Heart left ventricle (tissue), 16 donors: Measurements from ENCODE around the gene CRIP2. TPM values are rescaled to one million over a fixed set of nuclear protein-coding genes. Genes with fewer than 3 reads are reported as not detected.
A peak's percentile ranks its signal among the peaks of the same experiment; 100 is the strongest.

Source experiments
- ATAC-seq, 4 donors: fragments of 200-7000 bp; cut with Tn5 transposase; one replicate each; pipeline ENCODE4 v1.9.1; 2020 to 2022; ENCODE audit warnings: moderate library complexity in 4 of 4, mild to moderate bottlenecking in 3 of 4, moderate number of reproducible peaks in 1 of 4
- DNase-seq, 5 donors: peaks; one replicate each; pipeline ENCODE4 v3.0.0-alpha.2; 2020
- H3K27ac ChIP-seq, 12 donors: fragments of 200-600 bp; sonication (generic) in 4 of 12; one replicate each; pipeline versions ENCODE4 v1.5.0 to v1.8.0; 2016 to 2022; ENCODE audit warnings: mild to moderate bottlenecking in 2 of 12
- H3K27me3 ChIP-seq, 9 donors: fragments of 200-600 bp; sonication (generic) in 2 of 9; one replicate each; pipeline versions ENCODE4 v1.5.1 to v1.8.0; 2016 to 2022; ENCODE audit warnings: mild to moderate bottlenecking in 3 of 9
- H3K36me3 ChIP-seq, 9 donors: fragments of 200-600 bp; sonication (generic) in 2 of 9; one replicate each; pipeline versions ENCODE4 v1.5.0 to v1.8.0; 2018 to 2022; ENCODE audit warnings: mild to moderate bottlenecking in 2 of 9
- H3K4me1 ChIP-seq, 12 donors: fragments of 200-600 bp; sonication (generic) in 4 of 12; one replicate each; pipeline versions ENCODE4 v1.5.0 to v1.8.0; 2016 to 2022; ENCODE audit warnings: mild to moderate bottlenecking in 3 of 12
- H3K4me3 ChIP-seq, 12 donors: fragments of 200-600 bp; sonication (generic) in 4 of 12; one replicate each; pipeline versions ENCODE4 v1.5.0 to v1.8.0; 2017 to 2022; ENCODE audit warnings: mild to moderate bottlenecking in 9 of 12, moderate library complexity in 4 of 12
- H3K9me3 ChIP-seq, 12 donors: fragments of 200-600 bp; sonication (generic) in 4 of 12; one replicate each; pipeline versions ENCODE4 v1.5.0 to v1.8.0; 2016 to 2022; ENCODE audit warnings: mild to moderate bottlenecking in 1 of 12
- POLR2A ChIP-seq, 2 donors: fragments of 450-650 bp; IDR thresholded peaks; one replicate each; pipeline ENCODE4 v1.6.1; 2017; ENCODE audit warnings: antibody characterized with exemption in 2 of 2, mild to moderate bottlenecking in 2 of 2, moderate library complexity in 2 of 2
- WGBS, 4 donors: extraction: QIAGEN DNeasy Blood & Tissue Kit in 2 of 4; methylation state at CpG; one replicate each; pipeline versions ENCODE4 v1.1.5 to v1.1.7; 2013 to 2018; 5-methylcytosine and 5-hydroxymethylcytosine counted together
- intact Hi-C, 10 donors: fragments of 100-400 bp; cut with DNase I; formaldehyde crosslinking; loops; one replicate each; pipeline versions ENCODE4 v1.11.1 to v1.14.2; 2022
- polyA plus RNA-seq, 2 donors: library from polyadenylated mRNA; stranded (reverse); fragments of 200-250 nt; gene quantifications; one replicate each; pipeline ENCODE4 v1.2.3, GENCODE V29; 2013
- total RNA-seq, 9 donors: library from RNA; depleted of rRNA in 2 of 9; stranded (reverse); fragments of >200 nt in 2 of 9; fragmentation: NEBNext Ultra II Directional in 3 of 9; extraction: Animal tissue kit (Norgen Biotek cat#: 25700) in 3 of 9; gene quantifications; one replicate each; pipeline versions ENCODE4 v1.1.0 to v1.2.4, GENCODE V29; 2016 to 2023
- TF ChIP-seq, protein P1 (sequence below), 12 donors: fragments of 200-600 bp; sonication (generic) in 4 of 12; IDR thresholded peaks; one replicate each; pipeline versions ENCODE4 v1.5.0 to v1.8.0; 2018 to 2022; ENCODE audit warnings: antibody characterized with exemption in 12 of 12, mild to moderate bottlenecking in 5 of 12
- donor health status: ischemic (EF 13 %, LVEDD 7.1; RV severe dilation, severe dysfunction).
- donor health status: healthy with polysubstance abuse.
- donor health status: DM: no; HTN: yes; CAD: no.
- donor health status: DM: no; HTN: no; CAD: no.
- donor health status: ischemic (EF 25% LVEDD 6.9; RV normal size, moderate dysfunction).
- donor health status: ischemic (EF 25% LVEDD 5.7; RV mildly dilated, moderate dysfunction).
- donor health status: healthy.
- donor health status: DM: yes; HTN: yes; CAD: no.
- donor health status: ischemic (EF 35%, LVEDD 5.7; RV mildly dilated, moderate dysfunction).
- donor health status: nonischemic (EF 11% LVEDD 7.7; RV severe dilation, severe dysfunction).
- donor health status: DM: yes; HTN: yes; CAD: no.
- donor health status: PGD.
- donor health status: ischemic (EF 29% LVEDD 5.4; RV normal size, mild dysfunction).
- donor health status: nonischemic (EF 23%, LVEDD 6.1; RV moderate dilation, normal function).

The CRIP2 gene
- total and polyA plus RNA-seq, 11 donors: 695 to 1,715 (median 851) TPM

DNA sequence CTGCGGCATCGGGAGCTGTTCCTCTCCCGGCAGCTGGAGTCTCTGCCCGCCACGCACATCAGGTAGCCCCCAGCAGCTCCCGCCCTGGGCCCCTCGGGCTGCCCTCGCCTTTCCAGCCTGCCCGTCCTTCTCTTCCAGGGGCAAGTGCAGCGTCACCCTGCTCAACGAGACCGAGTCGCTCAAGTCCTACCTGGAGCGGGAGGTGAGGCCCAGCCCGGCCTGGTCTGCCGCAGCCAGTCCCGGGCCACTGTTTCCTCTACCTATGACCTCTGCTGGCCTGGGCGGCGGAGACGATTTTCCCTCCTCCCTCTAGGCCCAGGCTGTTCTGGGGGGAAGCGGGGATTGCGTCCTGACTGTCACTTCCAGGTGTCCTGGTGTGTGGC lies 24.5 kb upstream of the CRIP2 start:
- intact Hi-C loops: loop anchor here in 1 of 10 donors (5.0 kb wide), 1 partner anchor 78 kb away; no protein-coding TSS in a partner anchor
- ATAC-seq: no peak

DNA sequence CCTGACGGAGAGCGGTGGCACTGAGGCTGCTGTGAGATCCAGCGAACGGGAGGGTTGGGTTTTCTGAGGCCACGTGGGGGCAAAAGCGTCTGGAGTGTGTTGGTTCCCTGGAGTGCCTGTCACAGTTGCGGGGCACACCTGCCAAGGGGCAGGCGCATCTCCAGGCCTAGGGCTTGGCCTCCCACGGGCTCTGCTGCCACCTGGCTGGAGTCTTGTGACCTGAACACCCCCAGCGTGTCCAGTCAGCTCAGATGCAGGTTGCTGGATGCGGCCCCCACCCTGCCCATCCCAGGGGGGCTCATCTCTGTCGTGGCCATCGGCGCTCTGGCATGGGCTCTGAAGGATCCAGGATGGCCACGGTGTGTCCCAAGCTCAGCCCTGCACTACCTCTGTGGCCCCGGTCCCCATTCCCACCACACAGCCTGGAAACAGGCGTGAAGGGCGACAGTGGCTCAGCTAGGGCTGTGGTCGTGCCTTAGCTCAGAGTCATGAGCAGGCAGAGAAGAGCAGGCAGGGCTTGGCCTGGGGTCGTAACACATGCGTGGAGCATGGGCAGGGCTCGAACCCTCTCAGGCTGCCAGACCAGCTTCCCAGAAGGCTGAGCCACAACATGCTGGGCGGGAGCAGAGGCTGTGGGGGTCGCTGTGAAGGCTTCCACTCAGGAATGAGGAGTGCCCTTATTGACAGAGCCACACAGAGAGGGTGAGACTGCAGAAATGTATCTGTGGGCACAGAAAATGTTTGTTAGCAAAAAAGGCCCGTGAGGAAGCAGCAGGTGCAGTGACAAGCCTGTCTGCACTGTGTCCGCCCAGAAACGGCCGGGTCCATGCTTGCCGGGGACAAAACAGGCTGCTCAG lies 23.5 kb upstream of the CRIP2 start:
- ATAC-seq: no peak
- peak in 2 of 5 donors; percentile 26 to 56 for DNase-seq
- Histone ChIP-seq H3K9me3 (no peaks in the 10 kb centered on the region), H3K27ac (no peak overlapping the region), H3K4me1 (peaks cover 0 to 28% (median 14%) of the 10 kb centered on the region in 12 donors), H3K4me3 (no peak overlapping the region), H3K36me3 (peaks cover 0 to 64% (median 54%) of the 10 kb centered on the region in 9 donors), H3K27me3 (no peaks in the 10 kb centered on the region)
- no peak for TF ChIP-seq POLR2A (IDR thresholded peaks at IDR 0.05)
- TF ChIP-seq, protein P1, sequence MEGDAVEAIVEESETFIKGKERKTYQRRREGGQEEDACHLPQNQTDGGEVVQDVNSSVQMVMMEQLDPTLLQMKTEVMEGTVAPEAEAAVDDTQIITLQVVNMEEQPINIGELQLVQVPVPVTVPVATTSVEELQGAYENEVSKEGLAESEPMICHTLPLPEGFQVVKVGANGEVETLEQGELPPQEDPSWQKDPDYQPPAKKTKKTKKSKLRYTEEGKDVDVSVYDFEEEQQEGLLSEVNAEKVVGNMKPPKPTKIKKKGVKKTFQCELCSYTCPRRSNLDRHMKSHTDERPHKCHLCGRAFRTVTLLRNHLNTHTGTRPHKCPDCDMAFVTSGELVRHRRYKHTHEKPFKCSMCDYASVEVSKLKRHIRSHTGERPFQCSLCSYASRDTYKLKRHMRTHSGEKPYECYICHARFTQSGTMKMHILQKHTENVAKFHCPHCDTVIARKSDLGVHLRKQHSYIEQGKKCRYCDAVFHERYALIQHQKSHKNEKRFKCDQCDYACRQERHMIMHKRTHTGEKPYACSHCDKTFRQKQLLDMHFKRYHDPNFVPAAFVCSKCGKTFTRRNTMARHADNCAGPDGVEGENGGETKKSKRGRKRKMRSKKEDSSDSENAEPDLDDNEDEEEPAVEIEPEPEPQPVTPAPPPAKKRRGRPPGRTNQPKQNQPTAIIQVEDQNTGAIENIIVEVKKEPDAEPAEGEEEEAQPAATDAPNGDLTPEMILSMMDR (IDR thresholded peaks at IDR 0.05): no peak
- 88 to 91% (median 91%) methylated on average over 24 to 29 of the region's 29 CpGs for WGBS, 4 donors
- intact Hi-C loops: loop anchor here in 2 of 10 donors (1.0 to 5.0 kb wide), 2 partner anchors 34 to 79 kb away; no protein-coding TSS in a partner anchor

More for the DNA sequence above, 24.5 kb upstream of the CRIP2 start:
- peak in 1 of 5 donors; percentile 55 for DNase-seq
- Histone ChIP-seq H3K36me3 (peaks cover 0 to 55% (median 45%) of the 10 kb centered on the region in 9 donors), H3K9me3 (no peaks in the 10 kb centered on the region), H3K4me3 (no peak overlapping the region), H3K27me3 (no peaks in the 10 kb centered on the region), H3K4me1 (peaks cover 0 to 28% (median 14%) of the 10 kb centered on the region in 12 donors), H3K27ac (no peak overlapping the region)
- no peak for TF ChIP-seq POLR2A (IDR thresholded peaks at IDR 0.05)
- TF ChIP-seq, protein P1 (IDR thresholded peaks at IDR 0.05): no peak
- 83 to 91% (median 88%) methylated on average over 19 to 22 of the region's 22 CpGs for WGBS, 4 donors

- Histone ChIP-seq H3K4me1 (peaks cover 0 to 25% (median 13%) of the 10 kb centered on the region in 12 donors), H3K27ac (no peak overlapping the region), H3K4me3 (no peak overlapping the region), H3K36me3 (peaks cover 0 to 81% (median 71%) of the 10 kb centered on the region in 9 donors), H3K9me3 (no peaks in the 10 kb centered on the region), H3K27me3 (no peaks in the 10 kb centered on the region)
- intact Hi-C loops: loop anchor here in 1 of 10 donors (5.0 kb wide), 1 partner anchor 81 kb away; no protein-coding TSS in a partner anchor
- 84 to 92% (median 90%) methylated on average over 9 to 14 of the region's 14 CpGs for whole genome bisulfite sequencing, 4 donors
- no peak for ATAC-seq
- TF ChIP-seq, protein P1 (IDR thresholded peaks at IDR 0.05): no peak
- TF ChIP-seq POLR2A (IDR thresholded peaks at IDR 0.05): no peak
- DNase-seq: peak in 3 of 5 donors; percentile 7 to 27 (median 16)
These were observed 21.7 kb upstream of the CRIP2 start for GRCh38 chr14:105452963-105453362.

DNA sequence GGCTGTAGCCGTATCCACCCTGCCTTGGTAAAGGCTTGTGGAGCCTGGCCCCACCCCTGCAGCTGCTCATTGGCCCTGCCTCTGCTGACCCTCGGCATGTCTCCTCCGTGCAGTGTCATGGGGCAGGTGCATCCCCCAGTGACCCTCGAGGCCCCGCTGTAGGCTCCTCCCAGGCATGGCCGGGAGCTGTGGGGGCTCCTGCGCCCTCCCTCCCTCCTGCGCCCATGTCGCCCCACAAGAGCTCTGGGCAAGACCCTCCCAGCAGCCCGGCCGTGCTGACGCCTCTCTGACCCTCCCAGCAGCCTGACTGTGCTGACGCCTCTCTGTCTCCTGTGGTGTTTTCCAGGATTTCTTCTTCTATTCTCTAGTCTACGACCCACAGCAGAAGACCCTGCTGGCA lies 20.8 kb upstream of the CRIP2 start:
- Histone ChIP-seq H3K27me3 (no peaks in the 10 kb centered on the region), H3K27ac (no peak overlapping the region), H3K4me3 (no peak overlapping the region), H3K9me3 (no peaks in the 10 kb centered on the region), H3K4me1 (peaks cover 0 to 16% (median 6%) of the 10 kb centered on the region in 12 donors), H3K36me3 (peaks cover 0 to 87% (median 71%) of the 10 kb centered on the region in 9 donors)
- peak in 2 of 5 donors; percentile 2 to 37 for DNase-seq
- 90 to 93% (median 91%) methylated on average over 10 to 14 of the region's 14 CpGs for WGBS, 4 donors
- no peak for TF ChIP-seq POLR2A (IDR thresholded peaks at IDR 0.05)
- TF ChIP-seq, protein P1 (IDR thresholded peaks at IDR 0.05): no peak
- ATAC-seq: no peak
- intact Hi-C loops: loop anchor here in 1 of 10 donors (5.0 kb wide), 1 partner anchor 82 kb away; no protein-coding TSS in a partner anchor
